Measurements from ENCODE around the gene LHX1.

Gene LHX1

DNA sequence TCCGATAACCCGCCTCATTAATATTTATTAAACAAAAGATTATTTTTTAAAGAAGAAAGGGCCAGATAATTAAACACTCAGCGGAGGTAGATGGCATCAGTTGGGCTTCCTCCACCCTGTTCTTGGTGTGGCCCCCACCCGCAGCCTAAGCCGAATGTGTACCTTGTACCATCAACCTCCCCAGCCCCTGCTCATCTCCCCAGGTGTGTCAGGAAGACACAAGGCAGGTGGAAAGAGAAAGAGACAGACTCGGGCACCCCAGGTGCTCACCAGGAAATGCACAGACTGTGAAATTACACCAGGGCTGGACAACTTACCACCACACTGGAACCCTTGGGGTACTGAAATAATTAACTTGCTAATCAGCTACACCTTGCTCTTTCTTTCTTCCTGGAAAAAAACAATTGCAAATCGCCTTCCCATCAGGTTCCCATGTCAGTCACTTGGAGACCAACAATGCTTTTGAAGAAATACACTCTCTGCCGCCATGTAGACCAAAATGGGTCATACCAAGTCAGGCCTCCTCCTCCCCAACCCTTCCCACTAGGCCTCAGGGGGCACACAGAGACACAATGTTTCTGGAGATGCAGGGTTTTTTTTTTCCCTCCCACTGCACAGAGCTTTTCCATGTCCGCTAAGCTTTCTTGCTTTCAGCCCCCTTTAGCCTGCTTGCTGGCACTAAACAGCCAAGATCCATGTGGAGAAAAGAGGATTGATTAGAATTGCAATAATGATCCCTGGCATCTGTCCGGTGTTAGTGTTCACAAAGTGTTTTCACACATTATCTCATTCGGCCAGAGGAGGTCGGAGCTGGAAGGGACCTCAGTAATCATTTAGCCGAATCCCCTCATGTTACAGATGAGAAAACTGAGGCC, 8.6 kb upstream of the LHX1 start:
- Histone ChIP-seq H3K9me3 (ENCODE audit: insufficient read depth, low read length, severe bottlenecking) (no peaks in the 10 kb centered on the region), H3K36me3 (ENCODE audit: insufficient read depth, low read length) (no peaks in the 10 kb centered on the region), H3K4me3 (ENCODE audit: low read depth in 1 of 2, low read length in 2 of 2) (no peak overlapping the region), H4K20me1 (ENCODE audit: insufficient read depth, low read length) (peaks cover 3% of the 10 kb centered on the region; the same call in 1 of the 2 replicates), H3K4me2 (ENCODE audit: insufficient read depth, low read length) (no peak overlapping the region), H3K4me1 (ENCODE audit: insufficient read depth, low read length) (no peaks in the 10 kb centered on the region), H3K27me3 (ENCODE audit: insufficient read depth, low read length, poor library complexity) (peaks cover 39% of the 10 kb centered on the region), H3K27ac (ENCODE audit: low read length) (no peak overlapping the region), H3K79me2 (ENCODE audit: insufficient read depth, low read length) (no peaks in the 10 kb centered on the region), H3K9ac (ENCODE audit: low read depth, low read length) (no peak overlapping the region), H2AFZ (ENCODE audit: low read depth, low read length) (no peak overlapping the region)
- no peak for DNase-seq
- no peak for TF ChIP-seq EZH2 (IDR thresholded peaks at IDR 0.05; ENCODE audit: borderline replicate concordance, low read depth, low read length, severe bottlenecking)
- TF ChIP-seq, protein P1, sequence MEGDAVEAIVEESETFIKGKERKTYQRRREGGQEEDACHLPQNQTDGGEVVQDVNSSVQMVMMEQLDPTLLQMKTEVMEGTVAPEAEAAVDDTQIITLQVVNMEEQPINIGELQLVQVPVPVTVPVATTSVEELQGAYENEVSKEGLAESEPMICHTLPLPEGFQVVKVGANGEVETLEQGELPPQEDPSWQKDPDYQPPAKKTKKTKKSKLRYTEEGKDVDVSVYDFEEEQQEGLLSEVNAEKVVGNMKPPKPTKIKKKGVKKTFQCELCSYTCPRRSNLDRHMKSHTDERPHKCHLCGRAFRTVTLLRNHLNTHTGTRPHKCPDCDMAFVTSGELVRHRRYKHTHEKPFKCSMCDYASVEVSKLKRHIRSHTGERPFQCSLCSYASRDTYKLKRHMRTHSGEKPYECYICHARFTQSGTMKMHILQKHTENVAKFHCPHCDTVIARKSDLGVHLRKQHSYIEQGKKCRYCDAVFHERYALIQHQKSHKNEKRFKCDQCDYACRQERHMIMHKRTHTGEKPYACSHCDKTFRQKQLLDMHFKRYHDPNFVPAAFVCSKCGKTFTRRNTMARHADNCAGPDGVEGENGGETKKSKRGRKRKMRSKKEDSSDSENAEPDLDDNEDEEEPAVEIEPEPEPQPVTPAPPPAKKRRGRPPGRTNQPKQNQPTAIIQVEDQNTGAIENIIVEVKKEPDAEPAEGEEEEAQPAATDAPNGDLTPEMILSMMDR (IDR thresholded peaks at IDR 0.05; ENCODE audit: borderline replicate concordance, extremely low read depth, low read length, poor library complexity, severe bottlenecking), result no peak
- no peak for ATAC-seq (ENCODE audit: insufficient read depth, low read depth)

DNA sequence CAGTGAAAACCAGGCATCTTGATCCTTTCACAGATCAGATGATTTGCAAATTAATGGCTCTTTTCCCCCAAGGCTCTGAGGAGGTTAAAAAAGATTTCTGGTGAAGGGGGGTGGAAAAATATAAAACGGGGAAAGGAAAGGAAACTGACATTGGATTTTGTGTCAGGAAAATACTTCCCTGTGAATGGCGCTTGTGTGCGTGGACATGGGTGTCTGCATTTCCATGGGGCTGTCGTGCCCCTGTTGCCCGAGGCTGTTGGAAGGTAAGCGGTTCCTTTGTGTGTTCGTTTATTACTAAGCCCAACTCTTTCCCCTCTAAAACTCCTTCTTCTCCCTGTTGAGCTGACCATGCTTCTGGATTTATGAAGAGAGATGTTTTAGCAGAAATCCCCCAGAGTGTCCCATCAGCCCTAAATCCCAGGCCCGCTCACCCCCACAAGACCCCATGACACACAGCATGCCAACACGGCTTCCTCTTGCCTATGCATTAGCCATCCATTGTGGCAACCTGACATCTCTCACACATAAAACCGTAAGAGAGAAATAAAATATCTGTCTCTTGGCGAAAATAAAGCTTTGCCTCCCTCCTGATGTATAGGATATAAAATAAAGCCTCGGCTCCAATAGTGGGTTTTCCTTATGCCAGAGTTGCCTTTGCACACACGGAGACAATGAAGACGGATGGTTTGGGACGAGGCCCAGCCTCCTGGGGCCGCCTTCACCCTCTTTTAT, 7.3 kb upstream of the LHX1 start:
- no peak for TF ChIP-seq EZH2 (IDR thresholded peaks at IDR 0.05; ENCODE audit: borderline replicate concordance, low read depth, low read length, severe bottlenecking)
- TF ChIP-seq, protein P1 (IDR thresholded peaks at IDR 0.05; ENCODE audit: borderline replicate concordance, extremely low read depth, low read length, poor library complexity, severe bottlenecking), result no peak
- Histone ChIP-seq H3K4me2 (ENCODE audit: insufficient read depth, low read length) (no peak overlapping the region), H3K4me1 (ENCODE audit: insufficient read depth, low read length) (no peaks in the 10 kb centered on the region), H2AFZ (ENCODE audit: low read depth, low read length) (no peak overlapping the region), H3K9ac (ENCODE audit: low read depth, low read length) (no peak overlapping the region), H3K27ac (ENCODE audit: low read length) (no peak overlapping the region), H3K79me2 (ENCODE audit: insufficient read depth, low read length) (no peaks in the 10 kb centered on the region), H3K27me3 (ENCODE audit: insufficient read depth, low read length, poor library complexity) (peaks cover 39% of the 10 kb centered on the region), H3K9me3 (ENCODE audit: insufficient read depth, low read length, severe bottlenecking) (no peaks in the 10 kb centered on the region), H3K4me3 (ENCODE audit: low read depth in 1 of 2, low read length in 2 of 2) (no peak overlapping the region), H3K36me3 (ENCODE audit: insufficient read depth, low read length) (no peaks in the 10 kb centered on the region), H4K20me1 (ENCODE audit: insufficient read depth, low read length) (peaks cover 3% of the 10 kb centered on the region; the same call in 1 of the 2 replicates)
- DNase-seq (no peak), ATAC-seq (ENCODE audit: insufficient read depth, low read depth) (no peak)

DNA sequence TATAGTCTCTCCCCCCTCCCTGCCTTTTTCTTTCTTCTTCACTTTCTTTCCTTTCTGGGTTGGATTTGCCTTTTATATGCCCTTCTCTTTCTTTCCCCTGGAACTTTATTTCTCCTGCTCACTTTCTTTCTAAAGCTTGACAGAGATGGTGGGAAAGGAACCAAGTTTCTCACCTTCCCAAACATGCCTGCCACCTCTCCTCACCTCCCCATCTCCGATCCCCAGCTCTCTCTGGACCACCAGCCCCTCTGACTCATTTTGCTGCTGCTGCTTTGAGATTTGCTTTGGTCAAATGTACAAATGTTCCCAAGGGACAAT, 6.7 kb upstream of the LHX1 start:
- DNase-seq, result no peak
- H3K79me2 ChIP-seq (ENCODE audit: insufficient read depth, low read length), result no peaks in the 10 kb centered on the region
- no peak overlapping the region for H3K4me3 ChIP-seq (ENCODE audit: low read depth in 1 of 2, low read length in 2 of 2)
- H3K9me3 ChIP-seq (ENCODE audit: insufficient read depth, low read length, severe bottlenecking), result no peaks in the 10 kb centered on the region
- H3K4me2 ChIP-seq (ENCODE audit: insufficient read depth, low read length), result no peak overlapping the region
- ATAC-seq (ENCODE audit: insufficient read depth, low read depth), result no peak
- H3K27ac ChIP-seq (ENCODE audit: low read length), result no peak overlapping the region
- no peak overlapping the region for H2AFZ ChIP-seq (ENCODE audit: low read depth, low read length)
- H3K4me1 ChIP-seq (ENCODE audit: insufficient read depth, low read length), result no peaks in the 10 kb centered on the region
- TF ChIP-seq, protein P1 (IDR thresholded peaks at IDR 0.05; ENCODE audit: borderline replicate concordance, extremely low read depth, low read length, poor library complexity, severe bottlenecking), result no peak
- no peak for TF ChIP-seq EZH2 (IDR thresholded peaks at IDR 0.05; ENCODE audit: borderline replicate concordance, low read depth, low read length, severe bottlenecking)
- peaks cover 3% of the 10 kb centered on the region; the same call in 1 of the 2 replicates for H4K20me1 ChIP-seq (ENCODE audit: insufficient read depth, low read length)
- no peaks in the 10 kb centered on the region for H3K36me3 ChIP-seq (ENCODE audit: insufficient read depth, low read length)
- peaks cover 34% of the 10 kb centered on the region for H3K27me3 ChIP-seq (ENCODE audit: insufficient read depth, low read length, poor library complexity)
- no peak overlapping the region for H3K9ac ChIP-seq (ENCODE audit: low read depth, low read length)

Data from DND-41 (cell line).